ENCODE data around the gene SPATA17.
A peak's percentile ranks its signal among the peaks of the same experiment; 100 is the strongest.

Gene SPATA17

GRCh38 chr1:217910203-217910602, 279.1 kb downstream of the SPATA17 start:
- Histone ChIP-seq H3K27me3 (replicated peaks) (no peaks in the 10 kb centered on the region), H3K27ac (no peak overlapping the region), H3K36me3 (replicated peaks) (no peaks in the 10 kb centered on the region), H3K4me3 (ENCODE audit: low read depth, low read length) (no peak overlapping the region)
- in situ Hi-C loops (cut with HindIII; ENCODE audit: low pct_ligation_motif_present, low sequenced_read_pairs): no loop called here
- DNase-seq: no peak
- TF ChIP-seq CTCF (IDR thresholded peaks at IDR 0.05; ENCODE audit: low read depth, low read length, missing control alignments): no peak

- in situ Hi-C loops (cut with HindIII; ENCODE audit: low pct_ligation_motif_present, low sequenced_read_pairs): no loop called here
- H3K27me3 ChIP-seq (replicated peaks): no peaks in the 10 kb centered on the region
- H3K4me3 ChIP-seq (ENCODE audit: low read depth, low read length): no peak overlapping the region
- no peak for TF ChIP-seq CTCF (IDR thresholded peaks at IDR 0.05; ENCODE audit: low read depth, low read length, missing control alignments)
- no peak overlapping the region for H3K27ac ChIP-seq
- no peaks in the 10 kb centered on the region for H3K36me3 ChIP-seq (replicated peaks)
- no peak for DNase-seq
These were observed 279.7 kb downstream of the SPATA17 start for GRCh38 chr1:217910791-217911320.

GRCh38 chr1:217911908-217912307, 280.8 kb downstream of the SPATA17 start:
- H3K36me3 ChIP-seq (replicated peaks): no peaks in the 10 kb centered on the region
- in situ Hi-C loops (cut with HindIII; ENCODE audit: low pct_ligation_motif_present, low sequenced_read_pairs): no loop called here
- peak; percentile 44 for TF ChIP-seq CTCF (IDR thresholded peaks at IDR 0.05; ENCODE audit: low read depth, low read length, missing control alignments)
- no peak overlapping the region for H3K27ac ChIP-seq
- no peak overlapping the region for H3K4me3 ChIP-seq (ENCODE audit: low read depth, low read length)
- H3K27me3 ChIP-seq (replicated peaks): no peaks in the 10 kb centered on the region
- DNase-seq: no peak

- H3K36me3 ChIP-seq (replicated peaks): no peaks in the 10 kb centered on the region
- no peak overlapping the region for H3K27ac ChIP-seq
- no peak for DNase-seq
- TF ChIP-seq CTCF (IDR thresholded peaks at IDR 0.05; ENCODE audit: low read depth, low read length, missing control alignments): no peak
- no peaks in the 10 kb centered on the region for H3K27me3 ChIP-seq (replicated peaks)
- in situ Hi-C loops (cut with HindIII; ENCODE audit: low pct_ligation_motif_present, low sequenced_read_pairs): no loop called here
- no peak overlapping the region for H3K4me3 ChIP-seq (ENCODE audit: low read depth, low read length)
These were observed 286.2 kb downstream of the SPATA17 start for GRCh38 chr1:217917281-217917887.

- no peak for DNase-seq
- Histone ChIP-seq H3K4me3 (ENCODE audit: low read depth, low read length) (no peak overlapping the region), H3K27me3 (replicated peaks) (no peaks in the 10 kb centered on the region), H3K36me3 (replicated peaks) (no peaks in the 10 kb centered on the region), H3K27ac (no peak overlapping the region)
- no peak for TF ChIP-seq CTCF (IDR thresholded peaks at IDR 0.05; ENCODE audit: low read depth, low read length, missing control alignments)
- in situ Hi-C loops (cut with HindIII; ENCODE audit: low pct_ligation_motif_present, low sequenced_read_pairs): no loop called here
These were observed 288.7 kb downstream of the SPATA17 start for GRCh38 chr1:217919683-217920388.

Data from brain microvascular endothelial cell (primary cell).